Osteocyte (in vitro differentiated cells): Measurements from ENCODE around the gene TPST2. TPM values are rescaled to one million over a fixed set of nuclear protein-coding genes. Genes with fewer than 3 reads are reported as not detected.

Experiments used
- DNase-seq: peaks from one replicate; pipeline ENCODE4 v3.0.0; 2021; ENCODE audit warnings: mixed read lengths; ENCODE audit not compliant: unreplicated experiment; ENCODE audit errors: extremely low spot score
- H3K27ac Mint-ChIP-seq: one replicate; pipeline ENCODE4 v1.8.0; 2021; ENCODE audit warnings: mild to moderate bottlenecking, mixed read lengths; ENCODE audit not compliant: unreplicated experiment
- H3K27me3 Mint-ChIP-seq: one replicate; pipeline ENCODE4 v1.8.0; 2021; ENCODE audit warnings: mixed read lengths; ENCODE audit not compliant: unreplicated experiment
- H3K36me3 Mint-ChIP-seq: one replicate; pipeline ENCODE4 v1.8.0; 2021; ENCODE audit warnings: mixed read lengths; ENCODE audit not compliant: unreplicated experiment
- H3K4me1 Mint-ChIP-seq: one replicate; pipeline ENCODE4 v1.8.0; 2021; ENCODE audit warnings: mixed read lengths; ENCODE audit not compliant: unreplicated experiment
- H3K4me3 Mint-ChIP-seq: one replicate; pipeline ENCODE4 v1.8.0; 2021; ENCODE audit warnings: mild to moderate bottlenecking, moderate library complexity, mixed read lengths; ENCODE audit not compliant: unreplicated experiment
- H3K9me3 Mint-ChIP-seq: one replicate; pipeline ENCODE4 v1.8.0; 2021; ENCODE audit warnings: mixed read lengths; ENCODE audit not compliant: unreplicated experiment
- total RNA-seq: library from RNA; stranded (reverse); gene quantifications from 2 replicates; pipeline ENCODE4 v1.2.1, GENCODE V29; 2021
- TF ChIP-seq, protein P1 (sequence below): fragments of 200-600 bp; sonication (generic); IDR thresholded peaks from 2 replicates; pipeline ENCODE4 v1.5.0; 2021; ENCODE audit warnings: antibody characterized with exemption, mild to moderate bottlenecking, moderate library complexity

The TPST2 gene
- total RNA-seq, 1 donor from 2014 or later, result 16.3 TPM

DNA sequence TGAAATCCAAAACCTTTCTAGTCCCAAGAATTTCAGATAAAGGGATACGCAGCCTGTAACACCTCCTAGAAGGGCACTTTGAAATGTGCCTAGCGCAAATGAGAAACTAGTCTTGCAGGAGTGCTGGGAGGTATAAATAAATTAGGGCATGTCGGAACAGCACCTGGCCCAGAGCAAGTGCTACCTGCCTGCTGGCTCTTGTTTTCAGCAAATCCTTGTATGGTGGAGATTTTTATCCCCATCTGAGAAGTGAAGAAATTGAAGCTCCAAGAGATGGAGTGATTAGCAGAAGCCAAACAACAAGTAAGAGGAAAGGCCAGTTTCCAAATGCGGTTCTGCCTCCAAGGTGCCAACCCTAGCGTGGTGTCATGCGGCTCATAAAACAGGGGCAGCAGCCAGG lies 40.9 kb downstream of the TPST2 start:
- Mint-ChIP-seq H3K4me3 (no peak overlapping the region), H3K27ac (no peak overlapping the region), H3K4me1 (peaks cover 35% of the 10 kb centered on the region), H3K36me3 (no peaks in the 10 kb centered on the region), H3K27me3 (no peaks in the 10 kb centered on the region), H3K9me3 (no peaks in the 10 kb centered on the region)
- no peak for DNase-seq
- TF ChIP-seq, protein P1, sequence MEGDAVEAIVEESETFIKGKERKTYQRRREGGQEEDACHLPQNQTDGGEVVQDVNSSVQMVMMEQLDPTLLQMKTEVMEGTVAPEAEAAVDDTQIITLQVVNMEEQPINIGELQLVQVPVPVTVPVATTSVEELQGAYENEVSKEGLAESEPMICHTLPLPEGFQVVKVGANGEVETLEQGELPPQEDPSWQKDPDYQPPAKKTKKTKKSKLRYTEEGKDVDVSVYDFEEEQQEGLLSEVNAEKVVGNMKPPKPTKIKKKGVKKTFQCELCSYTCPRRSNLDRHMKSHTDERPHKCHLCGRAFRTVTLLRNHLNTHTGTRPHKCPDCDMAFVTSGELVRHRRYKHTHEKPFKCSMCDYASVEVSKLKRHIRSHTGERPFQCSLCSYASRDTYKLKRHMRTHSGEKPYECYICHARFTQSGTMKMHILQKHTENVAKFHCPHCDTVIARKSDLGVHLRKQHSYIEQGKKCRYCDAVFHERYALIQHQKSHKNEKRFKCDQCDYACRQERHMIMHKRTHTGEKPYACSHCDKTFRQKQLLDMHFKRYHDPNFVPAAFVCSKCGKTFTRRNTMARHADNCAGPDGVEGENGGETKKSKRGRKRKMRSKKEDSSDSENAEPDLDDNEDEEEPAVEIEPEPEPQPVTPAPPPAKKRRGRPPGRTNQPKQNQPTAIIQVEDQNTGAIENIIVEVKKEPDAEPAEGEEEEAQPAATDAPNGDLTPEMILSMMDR, result no peak

GRCh38 chr22:26548303-26548702 lies 41.6 kb downstream of the TPST2 start:
- Mint-ChIP-seq H3K4me3 (no peak overlapping the region), H3K9me3 (no peaks in the 10 kb centered on the region), H3K4me1 (peaks cover 30% of the 10 kb centered on the region), H3K27ac (no peak overlapping the region), H3K36me3 (no peaks in the 10 kb centered on the region), H3K27me3 (no peaks in the 10 kb centered on the region)
- no peak for DNase-seq
- TF ChIP-seq, protein P1, result no peak

- Mint-ChIP-seq H3K9me3 (no peaks in the 10 kb centered on the region), H3K27ac (no peak overlapping the region), H3K27me3 (no peaks in the 10 kb centered on the region), H3K4me1 (peaks cover 26% of the 10 kb centered on the region), H3K36me3 (no peaks in the 10 kb centered on the region), H3K4me3 (no peak overlapping the region)
- DNase-seq, result no peak
- TF ChIP-seq, protein P1, result no peak
Measured at GRCh38 chr22:26547837-26548236, 42.1 kb downstream of the TPST2 start.

DNA sequence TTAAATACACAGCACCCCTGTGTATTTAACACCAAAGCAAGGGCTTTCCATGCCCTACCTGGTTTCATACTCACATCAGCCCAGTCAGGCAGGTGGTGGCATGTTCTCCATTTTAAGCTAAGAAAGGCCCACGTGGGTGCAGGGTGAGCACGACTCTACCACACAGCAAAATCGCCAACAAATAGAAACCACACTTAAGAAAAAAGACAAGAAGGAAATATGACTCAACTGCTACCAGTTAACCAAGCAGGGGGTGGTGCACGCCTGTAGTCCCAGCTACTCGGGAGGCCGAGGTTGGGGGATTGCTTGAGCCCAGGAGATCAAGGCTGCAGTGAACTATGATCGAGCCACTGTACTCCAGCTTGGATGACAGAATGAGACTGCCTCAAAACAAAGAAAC lies 42.5 kb downstream of the TPST2 start:
- H3K4me1 Mint-ChIP-seq, result peaks cover 24% of the 10 kb centered on the region
- H3K36me3 Mint-ChIP-seq, result no peaks in the 10 kb centered on the region
- H3K27ac Mint-ChIP-seq, result no peak overlapping the region
- TF ChIP-seq, protein P1, result no peak
- no peaks in the 10 kb centered on the region for H3K9me3 Mint-ChIP-seq
- no peaks in the 10 kb centered on the region for H3K27me3 Mint-ChIP-seq
- no peak overlapping the region for H3K4me3 Mint-ChIP-seq
- no peak for DNase-seq

DNA sequence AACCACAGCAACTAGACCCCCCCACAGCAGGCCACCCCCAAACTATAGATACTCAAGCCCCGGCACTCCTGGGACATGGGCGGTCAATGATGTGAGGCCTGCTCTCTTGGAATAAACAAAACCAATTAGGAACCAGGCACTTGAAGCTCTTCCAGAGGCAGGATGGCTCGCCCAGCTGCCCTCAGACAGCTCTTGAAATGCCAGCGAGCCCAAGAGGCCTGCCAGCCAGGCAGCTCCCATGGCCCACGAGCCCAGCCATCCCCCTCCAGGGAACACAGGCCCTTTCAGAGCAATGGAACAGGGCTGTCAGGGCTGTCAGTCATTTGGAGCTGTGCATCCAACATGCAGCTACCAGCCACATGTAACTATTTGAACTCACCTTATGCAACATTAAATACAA lies 43.6 kb downstream of the TPST2 start:
- no peaks in the 10 kb centered on the region for H3K27me3 Mint-ChIP-seq
- DNase-seq, result no peak
- no peaks in the 10 kb centered on the region for H3K36me3 Mint-ChIP-seq
- H3K27ac Mint-ChIP-seq, result no peak overlapping the region
- no peaks in the 10 kb centered on the region for H3K9me3 Mint-ChIP-seq
- peaks cover 15% of the 10 kb centered on the region for H3K4me1 Mint-ChIP-seq
- TF ChIP-seq, protein P1, result no peak
- H3K4me3 Mint-ChIP-seq, result no peak overlapping the region
